WTC11 (cell line): ENCODE measurements around the gene SLC29A1. TPM values are rescaled to one million over a fixed set of nuclear protein-coding genes. Genes with fewer than 3 reads are reported as not detected.

Experiments used
- ATAC-seq: fragments of 200-7000 bp; cut with Tn5 transposase; 2 replicates; pipeline ENCODE4 v1.10.0; 2021; ENCODE audit warnings: mild to moderate bottlenecking, moderate library complexity
- CTCF ChIA-PET: fragments of 300-600 bp; sonication (Branson Sonifier 250); formaldehyde crosslinking; loops from one replicate; lab custom pipeline; 2021; ENCODE audit warnings: antibody characterized with exemption; lab: Charles Lee
- POLR2A ChIA-PET: fragments of 350-600 bp; sonication (Branson Sonifier 250); formaldehyde crosslinking; loops from one replicate; lab custom pipeline; 2021; ENCODE audit warnings: antibody characterized with exemption; lab: Charles Lee
- DNase-seq: peaks from one replicate; pipeline ENCODE4 v3.0.0; 2021; ENCODE audit warnings: low spot score
- H3K27ac Mint-ChIP-seq: 2 replicates; pipeline ENCODE4 v1.8.0; 2021; ENCODE audit warnings: mixed read lengths
- H3K27me3 Mint-ChIP-seq: 2 replicates; pipeline ENCODE4 v1.8.0; 2021; ENCODE audit warnings: low read depth, mild to moderate bottlenecking, moderate library complexity, mixed read lengths
- H3K36me3 Mint-ChIP-seq: 2 replicates; pipeline ENCODE4 v1.8.0; 2021; ENCODE audit warnings: mixed read lengths
- H3K4me1 Mint-ChIP-seq: 2 replicates; pipeline ENCODE4 v1.8.0; 2022; ENCODE audit warnings: mixed read lengths
- H3K4me3 Mint-ChIP-seq: 2 replicates; pipeline ENCODE4 v1.8.0; 2021; ENCODE audit warnings: mild to moderate bottlenecking, moderate library complexity, mixed read lengths
- H3K9me3 Mint-ChIP-seq: 2 replicates; pipeline ENCODE4 v1.8.0; 2021; ENCODE audit warnings: mixed read lengths
- ATF1 ChIP-seq: sonication (generic); formaldehyde crosslinking; IDR thresholded peaks from 2 replicates; pipeline ENCODE4 v1.8.1; 2023; ENCODE audit warnings: mild to moderate bottlenecking, moderate library complexity, missing genetic modification reagents
- FOXK1 ChIP-seq: sonication (generic); formaldehyde crosslinking; IDR thresholded peaks from 2 replicates; pipeline ENCODE4 v1.8.0; 2022; ENCODE audit warnings: mild to moderate bottlenecking, moderate library complexity, missing genetic modification reagents
- GABPB1 ChIP-seq: sonication (generic); formaldehyde crosslinking; IDR thresholded peaks from 2 replicates; pipeline ENCODE4 v1.8.1; 2023; ENCODE audit warnings: mild to moderate bottlenecking, missing genetic modification reagents
- RELA ChIP-seq: sonication (generic); formaldehyde crosslinking; IDR thresholded peaks from 2 replicates; pipeline ENCODE4 v1.8.1; 2022; ENCODE audit warnings: missing genetic modification reagents, mild to moderate bottlenecking, borderline replicate concordance
- TEAD1 ChIP-seq: sonication (generic); formaldehyde crosslinking; IDR thresholded peaks from 2 replicates; pipeline ENCODE4 v1.8.0; 2022; ENCODE audit warnings: mild to moderate bottlenecking, missing genetic modification reagents
- ZBTB21 ChIP-seq: sonication (generic); formaldehyde crosslinking; IDR thresholded peaks from 2 replicates; pipeline ENCODE4 v1.8.1; 2023; ENCODE audit warnings: mild to moderate bottlenecking, missing genetic modification reagents, borderline replicate concordance
- ZNF423 ChIP-seq: fragments of 250-450 bp; sonication (Bioruptor Pico); IDR thresholded peaks from 2 replicates; pipeline ENCODE4 v2.1.2; 2022; ENCODE audit warnings: mild to moderate bottlenecking, moderate library complexity
- ZNF671 ChIP-seq: fragments of 250-450 bp; sonication (Bioruptor Pico); IDR thresholded peaks from 2 replicates; pipeline ENCODE4 v1.8.0; 2021; ENCODE audit warnings: mild to moderate bottlenecking
- total RNA-seq: library from RNA; stranded (reverse); gene quantifications from 3 replicates; pipeline ENCODE4 v1.2.3, GENCODE V29; 2021
- TF ChIP-seq, protein P1 (sequence below): sonication (generic); formaldehyde crosslinking; IDR thresholded peaks from 2 replicates; pipeline ENCODE4 v1.8.1; 2023; ENCODE audit warnings: mild to moderate bottlenecking, missing genetic modification reagents
- TF ChIP-seq, protein P2 (sequence below): fragments of 200-600 bp; IDR thresholded peaks from 2 replicates; pipeline ENCODE4 v1.8.0; 2022; ENCODE audit warnings: antibody characterized with exemption
- TF ChIP-seq, protein P3 (sequence below): sonication (generic); formaldehyde crosslinking; IDR thresholded peaks from 2 replicates; pipeline ENCODE4 v1.8.1; 2023; ENCODE audit warnings: mild to moderate bottlenecking, missing genetic modification reagents, moderate library complexity
- TF ChIP-seq, protein P4 (sequence below): sonication (generic); formaldehyde crosslinking; IDR thresholded peaks from 2 replicates; pipeline ENCODE4 v1.8.0; 2022; ENCODE audit warnings: mild to moderate bottlenecking, missing genetic modification reagents
- TF ChIP-seq, protein P5 (sequence below): sonication (generic); formaldehyde crosslinking; IDR thresholded peaks from 2 replicates; pipeline ENCODE4 v1.8.1; 2023; ENCODE audit warnings: mild to moderate bottlenecking, moderate library complexity, missing genetic modification reagents
- TF ChIP-seq, protein P6 (sequence below): sonication (generic); formaldehyde crosslinking; IDR thresholded peaks from 2 replicates; pipeline ENCODE4 v1.8.0; 2022; ENCODE audit warnings: mild to moderate bottlenecking, missing genetic modification reagents
- TF ChIP-seq, protein P7 (sequence below): sonication (generic); formaldehyde crosslinking; IDR thresholded peaks from 2 replicates; pipeline ENCODE4 v1.8.0; 2023; ENCODE audit warnings: missing genetic modification reagents, mild to moderate bottlenecking, borderline replicate concordance
- TF ChIP-seq, protein P8 (sequence below): fragments of 250-450 bp; sonication (Bioruptor Pico); IDR thresholded peaks from 2 replicates; pipeline ENCODE4 v2.1.2; 2022; ENCODE audit warnings: mild to moderate bottlenecking, moderate library complexity
- TF ChIP-seq, protein P9 (sequence below): sonication (generic); formaldehyde crosslinking; IDR thresholded peaks from 2 replicates; pipeline ENCODE4 v1.8.0; 2023; ENCODE audit warnings: missing genetic modification reagents
- TF ChIP-seq, protein P10 (sequence below): sonication (generic); formaldehyde crosslinking; conservative IDR thresholded peaks from 2 replicates; pipeline ENCODE4 v1.8.1; 2022; ENCODE audit warnings: mild to moderate bottlenecking, missing genetic modification reagents

Gene SLC29A1
- total RNA-seq, 1 experiment from 2014 or later: 139 TPM

DNA sequence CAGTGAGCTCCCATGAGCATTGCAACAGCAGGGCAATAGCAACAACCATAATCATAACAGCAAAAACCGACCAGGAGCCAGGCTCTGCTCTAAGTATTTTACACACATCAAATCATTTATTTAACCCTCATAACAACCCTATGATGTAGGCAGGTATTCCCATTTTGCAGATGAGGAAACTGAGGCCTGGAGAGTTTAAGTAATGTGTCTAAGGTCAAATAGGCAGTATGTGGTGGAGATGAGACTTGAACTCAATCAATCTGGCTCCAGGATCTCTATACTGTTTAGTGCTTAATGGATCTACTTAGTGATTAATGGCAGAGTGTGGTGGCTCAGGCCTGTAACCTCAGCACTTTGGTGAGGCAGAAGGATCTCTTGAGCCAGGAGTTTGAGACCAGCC is 50.2 kb downstream of the SLC29A1 start:
- Mint-ChIP-seq H3K27me3 (peaks cover 40% of the 10 kb centered on the region), H3K4me3 (no peak overlapping the region), H3K27ac (no peak overlapping the region), H3K4me1 (peaks cover 28% of the 10 kb centered on the region), H3K9me3 (no peaks in the 10 kb centered on the region), H3K36me3 (no peaks in the 10 kb centered on the region)
- ATAC-seq: no peak
- CTCF ChIA-PET: interaction anchor here (0.5 to 3.0 kb wide), 2 partner anchors 15 to 25 kb away, joined by 3 to 18 read pairs; no protein-coding TSS in a partner anchor
- POLR2A ChIA-PET: interaction anchor here (0.7 to 1.2 kb wide), 2 partner anchors 15 to 39 kb away, joined by 3 read pairs; no protein-coding TSS in a partner anchor
- no peak for DNase-seq
- no peak for TF ChIP-seq GABPB1 (CRISPR knock-in tag)
- TF ChIP-seq, protein P1, sequence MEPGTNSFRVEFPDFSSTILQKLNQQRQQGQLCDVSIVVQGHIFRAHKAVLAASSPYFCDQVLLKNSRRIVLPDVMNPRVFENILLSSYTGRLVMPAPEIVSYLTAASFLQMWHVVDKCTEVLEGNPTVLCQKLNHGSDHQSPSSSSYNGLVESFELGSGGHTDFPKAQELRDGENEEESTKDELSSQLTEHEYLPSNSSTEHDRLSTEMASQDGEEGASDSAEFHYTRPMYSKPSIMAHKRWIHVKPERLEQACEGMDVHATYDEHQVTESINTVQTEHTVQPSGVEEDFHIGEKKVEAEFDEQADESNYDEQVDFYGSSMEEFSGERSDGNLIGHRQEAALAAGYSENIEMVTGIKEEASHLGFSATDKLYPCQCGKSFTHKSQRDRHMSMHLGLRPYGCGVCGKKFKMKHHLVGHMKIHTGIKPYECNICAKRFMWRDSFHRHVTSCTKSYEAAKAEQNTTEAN (CRISPR knock-in tag): no peak
- TF ChIP-seq, protein P2, sequence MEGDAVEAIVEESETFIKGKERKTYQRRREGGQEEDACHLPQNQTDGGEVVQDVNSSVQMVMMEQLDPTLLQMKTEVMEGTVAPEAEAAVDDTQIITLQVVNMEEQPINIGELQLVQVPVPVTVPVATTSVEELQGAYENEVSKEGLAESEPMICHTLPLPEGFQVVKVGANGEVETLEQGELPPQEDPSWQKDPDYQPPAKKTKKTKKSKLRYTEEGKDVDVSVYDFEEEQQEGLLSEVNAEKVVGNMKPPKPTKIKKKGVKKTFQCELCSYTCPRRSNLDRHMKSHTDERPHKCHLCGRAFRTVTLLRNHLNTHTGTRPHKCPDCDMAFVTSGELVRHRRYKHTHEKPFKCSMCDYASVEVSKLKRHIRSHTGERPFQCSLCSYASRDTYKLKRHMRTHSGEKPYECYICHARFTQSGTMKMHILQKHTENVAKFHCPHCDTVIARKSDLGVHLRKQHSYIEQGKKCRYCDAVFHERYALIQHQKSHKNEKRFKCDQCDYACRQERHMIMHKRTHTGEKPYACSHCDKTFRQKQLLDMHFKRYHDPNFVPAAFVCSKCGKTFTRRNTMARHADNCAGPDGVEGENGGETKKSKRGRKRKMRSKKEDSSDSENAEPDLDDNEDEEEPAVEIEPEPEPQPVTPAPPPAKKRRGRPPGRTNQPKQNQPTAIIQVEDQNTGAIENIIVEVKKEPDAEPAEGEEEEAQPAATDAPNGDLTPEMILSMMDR: no peak
- TF ChIP-seq, protein P3, sequence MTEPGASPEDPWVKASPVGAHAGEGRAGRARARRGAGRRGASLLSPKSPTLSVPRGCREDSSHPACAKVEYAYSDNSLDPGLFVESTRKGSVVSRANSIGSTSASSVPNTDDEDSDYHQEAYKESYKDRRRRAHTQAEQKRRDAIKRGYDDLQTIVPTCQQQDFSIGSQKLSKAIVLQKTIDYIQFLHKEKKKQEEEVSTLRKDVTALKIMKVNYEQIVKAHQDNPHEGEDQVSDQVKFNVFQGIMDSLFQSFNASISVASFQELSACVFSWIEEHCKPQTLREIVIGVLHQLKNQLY (CRISPR knock-in tag): no peak
- TF ChIP-seq, protein P4, sequence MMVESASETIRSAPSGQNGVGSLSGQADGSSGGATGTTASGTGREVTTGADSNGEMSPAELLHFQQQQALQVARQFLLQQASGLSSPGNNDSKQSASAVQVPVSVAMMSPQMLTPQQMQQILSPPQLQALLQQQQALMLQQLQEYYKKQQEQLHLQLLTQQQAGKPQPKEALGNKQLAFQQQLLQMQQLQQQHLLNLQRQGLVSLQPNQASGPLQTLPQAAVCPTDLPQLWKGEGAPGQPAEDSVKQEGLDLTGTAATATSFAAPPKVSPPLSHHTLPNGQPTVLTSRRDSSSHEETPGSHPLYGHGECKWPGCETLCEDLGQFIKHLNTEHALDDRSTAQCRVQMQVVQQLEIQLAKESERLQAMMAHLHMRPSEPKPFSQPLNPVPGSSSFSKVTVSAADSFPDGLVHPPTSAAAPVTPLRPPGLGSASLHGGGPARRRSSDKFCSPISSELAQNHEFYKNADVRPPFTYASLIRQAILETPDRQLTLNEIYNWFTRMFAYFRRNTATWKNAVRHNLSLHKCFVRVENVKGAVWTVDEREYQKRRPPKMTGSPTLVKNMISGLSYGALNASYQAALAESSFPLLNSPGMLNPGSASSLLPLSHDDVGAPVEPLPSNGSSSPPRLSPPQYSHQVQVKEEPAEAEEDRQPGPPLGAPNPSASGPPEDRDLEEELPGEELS: no peak
- TF ChIP-seq, protein P5, sequence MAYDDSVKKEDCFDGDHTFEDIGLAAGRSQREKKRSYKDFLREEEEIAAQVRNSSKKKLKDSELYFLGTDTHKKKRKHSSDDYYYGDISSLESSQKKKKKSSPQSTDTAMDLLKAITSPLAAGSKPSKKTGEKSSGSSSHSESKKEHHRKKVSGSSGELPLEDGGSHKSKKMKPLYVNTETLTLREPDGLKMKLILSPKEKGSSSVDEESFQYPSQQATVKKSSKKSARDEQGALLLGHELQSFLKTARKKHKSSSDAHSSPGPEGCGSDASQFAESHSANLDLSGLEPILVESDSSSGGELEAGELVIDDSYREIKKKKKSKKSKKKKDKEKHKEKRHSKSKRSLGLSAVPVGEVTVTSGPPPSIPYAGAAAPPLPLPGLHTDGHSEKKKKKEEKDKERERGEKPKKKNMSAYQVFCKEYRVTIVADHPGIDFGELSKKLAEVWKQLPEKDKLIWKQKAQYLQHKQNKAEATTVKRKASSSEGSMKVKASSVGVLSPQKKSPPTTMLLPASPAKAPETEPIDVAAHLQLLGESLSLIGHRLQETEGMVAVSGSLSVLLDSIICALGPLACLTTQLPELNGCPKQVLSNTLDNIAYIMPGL (CRISPR knock-in tag): no peak
- TF ChIP-seq FOXK1: no peak
- no peak for TF ChIP-seq ZNF671 (CRISPR knock-in tag)
- TF ChIP-seq, protein P6, sequence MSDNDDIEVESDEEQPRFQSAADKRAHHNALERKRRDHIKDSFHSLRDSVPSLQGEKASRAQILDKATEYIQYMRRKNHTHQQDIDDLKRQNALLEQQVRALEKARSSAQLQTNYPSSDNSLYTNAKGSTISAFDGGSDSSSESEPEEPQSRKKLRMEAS: no peak

DNA sequence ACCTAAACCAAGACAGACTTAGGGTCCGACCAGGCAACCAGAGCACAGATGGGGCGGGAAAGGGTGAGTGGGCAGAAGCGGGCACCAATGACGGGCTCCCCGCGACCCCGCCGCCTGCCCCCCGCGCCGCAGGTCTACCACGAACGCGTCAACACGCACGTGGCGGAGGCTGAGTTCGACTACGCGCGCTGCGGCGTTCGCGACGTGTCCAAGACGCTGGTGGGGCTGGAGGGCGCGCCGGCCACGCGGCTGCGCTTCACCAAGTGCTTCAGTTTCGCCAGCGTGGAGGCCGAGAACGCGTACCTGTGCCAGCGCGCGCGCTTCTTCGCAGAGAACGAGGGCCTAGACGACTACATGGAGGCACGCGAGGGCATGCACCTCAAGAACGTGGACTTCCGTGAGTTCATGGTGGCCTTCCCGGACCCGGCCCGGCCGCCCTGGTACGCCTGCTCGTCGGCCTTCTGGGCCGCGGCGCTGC is 51.9 kb downstream of the SLC29A1 start:
- CTCF ChIA-PET: interaction anchor here (0.7 to 3.8 kb wide), 8 partner anchors 11 to 196 kb away, joined by 3 to 23 read pairs (median 4); partner anchors contain the start of gene AARS2
- TF ChIP-seq, protein P7, sequence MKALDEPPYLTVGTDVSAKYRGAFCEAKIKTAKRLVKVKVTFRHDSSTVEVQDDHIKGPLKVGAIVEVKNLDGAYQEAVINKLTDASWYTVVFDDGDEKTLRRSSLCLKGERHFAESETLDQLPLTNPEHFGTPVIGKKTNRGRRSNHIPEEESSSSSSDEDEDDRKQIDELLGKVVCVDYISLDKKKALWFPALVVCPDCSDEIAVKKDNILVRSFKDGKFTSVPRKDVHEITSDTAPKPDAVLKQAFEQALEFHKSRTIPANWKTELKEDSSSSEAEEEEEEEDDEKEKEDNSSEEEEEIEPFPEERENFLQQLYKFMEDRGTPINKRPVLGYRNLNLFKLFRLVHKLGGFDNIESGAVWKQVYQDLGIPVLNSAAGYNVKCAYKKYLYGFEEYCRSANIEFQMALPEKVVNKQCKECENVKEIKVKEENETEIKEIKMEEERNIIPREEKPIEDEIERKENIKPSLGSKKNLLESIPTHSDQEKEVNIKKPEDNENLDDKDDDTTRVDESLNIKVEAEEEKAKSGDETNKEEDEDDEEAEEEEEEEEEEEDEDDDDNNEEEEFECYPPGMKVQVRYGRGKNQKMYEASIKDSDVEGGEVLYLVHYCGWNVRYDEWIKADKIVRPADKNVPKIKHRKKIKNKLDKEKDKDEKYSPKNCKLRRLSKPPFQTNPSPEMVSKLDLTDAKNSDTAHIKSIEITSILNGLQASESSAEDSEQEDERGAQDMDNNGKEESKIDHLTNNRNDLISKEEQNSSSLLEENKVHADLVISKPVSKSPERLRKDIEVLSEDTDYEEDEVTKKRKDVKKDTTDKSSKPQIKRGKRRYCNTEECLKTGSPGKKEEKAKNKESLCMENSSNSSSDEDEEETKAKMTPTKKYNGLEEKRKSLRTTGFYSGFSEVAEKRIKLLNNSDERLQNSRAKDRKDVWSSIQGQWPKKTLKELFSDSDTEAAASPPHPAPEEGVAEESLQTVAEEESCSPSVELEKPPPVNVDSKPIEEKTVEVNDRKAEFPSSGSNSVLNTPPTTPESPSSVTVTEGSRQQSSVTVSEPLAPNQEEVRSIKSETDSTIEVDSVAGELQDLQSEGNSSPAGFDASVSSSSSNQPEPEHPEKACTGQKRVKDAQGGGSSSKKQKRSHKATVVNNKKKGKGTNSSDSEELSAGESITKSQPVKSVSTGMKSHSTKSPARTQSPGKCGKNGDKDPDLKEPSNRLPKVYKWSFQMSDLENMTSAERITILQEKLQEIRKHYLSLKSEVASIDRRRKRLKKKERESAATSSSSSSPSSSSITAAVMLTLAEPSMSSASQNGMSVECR: no peak
- TF ChIP-seq ATF1 (no peak), RELA (CRISPR knock-in tag) (no peak; the same call in 1 of the 2 replicates), FOXK1 (no peak), ZBTB21 (CRISPR knock-in tag) (no peak), ZNF423 (CRISPR knock-in tag) (no peak), TEAD1 (CRISPR knock-in tag) (no peak)
- TF ChIP-seq, protein P8, sequence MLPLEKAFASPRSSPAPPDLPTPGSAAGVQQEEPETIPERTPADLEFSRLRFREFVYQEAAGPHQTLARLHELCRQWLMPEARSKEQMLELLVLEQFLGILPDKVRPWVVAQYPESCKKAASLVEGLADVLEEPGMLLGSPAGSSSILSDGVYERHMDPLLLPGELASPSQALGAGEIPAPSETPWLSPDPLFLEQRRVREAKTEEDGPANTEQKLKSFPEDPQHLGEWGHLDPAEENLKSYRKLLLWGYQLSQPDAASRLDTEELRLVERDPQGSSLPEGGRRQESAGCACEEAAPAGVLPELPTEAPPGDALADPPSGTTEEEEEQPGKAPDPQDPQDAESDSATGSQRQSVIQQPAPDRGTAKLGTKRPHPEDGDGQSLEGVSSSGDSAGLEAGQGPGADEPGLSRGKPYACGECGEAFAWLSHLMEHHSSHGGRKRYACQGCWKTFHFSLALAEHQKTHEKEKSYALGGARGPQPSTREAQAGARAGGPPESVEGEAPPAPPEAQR (CRISPR knock-in tag): no peak
- TF ChIP-seq, protein P9, sequence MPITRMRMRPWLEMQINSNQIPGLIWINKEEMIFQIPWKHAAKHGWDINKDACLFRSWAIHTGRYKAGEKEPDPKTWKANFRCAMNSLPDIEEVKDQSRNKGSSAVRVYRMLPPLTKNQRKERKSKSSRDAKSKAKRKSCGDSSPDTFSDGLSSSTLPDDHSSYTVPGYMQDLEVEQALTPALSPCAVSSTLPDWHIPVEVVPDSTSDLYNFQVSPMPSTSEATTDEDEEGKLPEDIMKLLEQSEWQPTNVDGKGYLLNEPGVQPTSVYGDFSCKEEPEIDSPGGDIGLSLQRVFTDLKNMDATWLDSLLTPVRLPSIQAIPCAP (CRISPR knock-in tag): no peak
- TF ChIP-seq, protein P10, sequence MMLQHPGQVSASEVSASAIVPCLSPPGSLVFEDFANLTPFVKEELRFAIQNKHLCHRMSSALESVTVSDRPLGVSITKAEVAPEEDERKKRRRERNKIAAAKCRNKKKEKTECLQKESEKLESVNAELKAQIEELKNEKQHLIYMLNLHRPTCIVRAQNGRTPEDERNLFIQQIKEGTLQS: no peak

More for the DNA sequence above, 51.9 kb downstream of the SLC29A1 start:
- Mint-ChIP-seq H3K4me1 (peaks cover 16% of the 10 kb centered on the region), H3K4me3 (no peak overlapping the region), H3K36me3 (no peaks in the 10 kb centered on the region), H3K9me3 (no peaks in the 10 kb centered on the region), H3K27ac (no peak overlapping the region), H3K27me3 (peaks cover 24% of the 10 kb centered on the region)
- DNase-seq (no peak), ATAC-seq (no peak)
- POLR2A ChIA-PET: interaction anchor here (0.9 kb wide), 1 partner anchor 21 kb away, joined by 3 read pairs; no protein-coding TSS in a partner anchor
